Measurements from ENCODE around the gene DISC1. TPM values are rescaled to one million over a fixed set of nuclear protein-coding genes. Genes with fewer than 3 reads are reported as not detected.
"Not testable (repeated sequence)": the region's sequence is repeated elsewhere in the genome, so short reads cannot be mapped to it uniquely, and the experiment has no call there.

DISC1 gene
- total and polyA plus RNA-seq, 2 donors (not counting 3 experiments of a cell fraction or from before 2014, with no cell fraction given) = 3.3 to 14.7 TPM

DNA sequence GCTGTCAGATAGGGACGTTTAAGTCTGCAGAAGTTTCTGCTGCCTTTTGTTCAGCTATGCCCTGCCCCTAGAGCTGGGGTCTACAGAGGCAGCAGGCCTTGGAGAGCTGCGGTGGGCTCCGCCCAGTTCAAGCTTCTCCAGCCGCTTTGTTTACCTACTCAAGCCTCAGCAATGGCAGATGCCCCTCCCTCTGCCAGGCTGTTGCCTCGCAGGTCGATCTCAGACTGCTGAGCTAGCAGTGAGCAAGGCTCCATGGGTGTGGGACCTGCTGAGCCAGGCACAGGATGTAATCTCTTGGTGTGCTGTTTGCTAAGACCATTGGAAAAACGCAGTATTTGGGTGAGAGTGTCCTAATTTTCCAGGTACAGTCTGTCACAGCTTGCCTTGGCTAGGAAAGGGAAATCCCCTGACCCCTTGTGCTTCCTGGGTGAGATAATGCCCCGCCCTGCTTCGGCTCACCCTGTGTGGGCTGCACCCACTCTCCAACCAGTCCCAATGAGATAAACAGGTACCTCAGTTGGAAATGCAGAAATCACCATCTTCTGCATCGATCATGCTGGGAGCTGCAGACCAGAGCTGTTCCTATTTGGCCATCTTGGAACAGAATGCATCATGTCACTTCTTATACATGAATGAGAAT, 25.2 kb downstream of the DISC1 start:
- H3K27me3 ChIP-seq (ENCODE audit: control insufficient read depth in 2 of 2, insufficient read depth in 2 of 2, low read length in 2 of 2); H3K4me2 ChIP-seq (ENCODE audit: insufficient read depth, low read length); H3K9ac ChIP-seq (replicated peaks; ENCODE audit: extremely low read depth, insufficient read depth, low read length); H3K4me1 ChIP-seq (ENCODE audit: control insufficient read depth, extremely low read depth, insufficient read depth, low read length); CTCF ChIA-PET; H3K4me3 ChIP-seq (replicated peaks in 1 of 3; ENCODE audit: insufficient read depth in 1 of 3, low read depth in 1 of 3, low read length in 3 of 3); DNase-seq (ENCODE audit: low read depth, low spot score); H3K79me2 ChIP-seq (ENCODE audit: control insufficient read depth, insufficient read depth, low read length); H3K27ac ChIP-seq (ENCODE audit: insufficient read depth, low read depth, low read length); H3K9me1 ChIP-seq (replicated peaks; ENCODE audit: control insufficient read depth, extremely low read depth, insufficient read depth, low read length); POLR2A ChIA-PET; dilution Hi-C loops (cut with MboI; ENCODE audit: extremely low pct_ligation_motif_present, low sequenced_read_pairs); H3K36me3 ChIP-seq (ENCODE audit: control insufficient read depth in 2 of 2, extremely low read depth in 1 of 2, insufficient read depth in 2 of 2, low read length in 2 of 2); BruUV-seq (replicated peaks); H4K20me1 ChIP-seq (replicated peaks; ENCODE audit: control insufficient read depth, extremely low read depth, insufficient read depth, low read length); H2AFZ ChIP-seq (ENCODE audit: low read depth, low read length); FAIRE-seq; intact Hi-C loops (cut with micrococcal nuclease); H3K9me3 ChIP-seq (replicated peaks; ENCODE audit: control insufficient read depth, insufficient read depth, low read length): not testable (repeated sequence)

DNA sequence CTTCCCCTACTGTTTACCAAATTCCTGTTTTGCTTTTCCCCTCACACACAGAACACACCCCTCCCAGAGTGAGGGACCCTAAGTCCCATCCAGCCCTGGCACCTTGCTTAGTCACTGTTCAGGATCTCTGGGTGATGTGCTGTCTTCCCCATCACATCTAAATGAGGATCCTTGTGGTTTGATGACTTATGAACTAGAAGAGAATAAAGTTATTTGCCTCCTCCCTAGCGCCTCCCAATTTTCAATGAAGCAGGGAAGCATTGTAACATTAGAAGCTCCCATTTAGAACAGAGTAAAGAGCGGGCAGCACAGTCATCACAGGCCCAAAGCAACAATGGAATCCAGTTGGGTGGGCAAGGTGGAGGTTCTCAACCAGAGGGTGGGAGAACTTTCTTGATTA, 27.0 kb downstream of the DISC1 start:
- TF ChIP-seq GATA2 (IDR thresholded peaks at IDR 0.05; ENCODE audit: insufficient read depth, insufficient read length, low read depth, low read length) (no peak), JUN (IDR thresholded peaks at IDR 0.05; ENCODE audit: borderline replicate concordance, insufficient read depth, insufficient read length, low read depth) (no peak), MYC (IDR thresholded peaks at IDR 0.05; ENCODE audit: low read depth, low read length) (no peak), POLR2AphosphoS5 (IDR thresholded peaks at IDR 0.05; ENCODE audit: insufficient read depth, low read depth, low read length) (no peak)
- TF ChIP-seq, protein P1, sequence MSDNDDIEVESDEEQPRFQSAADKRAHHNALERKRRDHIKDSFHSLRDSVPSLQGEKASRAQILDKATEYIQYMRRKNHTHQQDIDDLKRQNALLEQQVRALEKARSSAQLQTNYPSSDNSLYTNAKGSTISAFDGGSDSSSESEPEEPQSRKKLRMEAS (IDR thresholded peaks at IDR 0.05; ENCODE audit: insufficient read depth, insufficient read length) = no peak
- Histone ChIP-seq H3K27me3 (ENCODE audit: control insufficient read depth in 2 of 2, insufficient read depth in 2 of 2, low read length in 2 of 2) (no peaks in the 10 kb centered on the region), H3K9me1 (replicated peaks; ENCODE audit: control insufficient read depth, extremely low read depth, insufficient read depth, low read length) (no peaks in the 10 kb centered on the region), H3K9ac (replicated peaks; ENCODE audit: extremely low read depth, insufficient read depth, low read length) (no peak overlapping the region), H3K9me3 (replicated peaks; ENCODE audit: control insufficient read depth, insufficient read depth, low read length) (no peaks in the 10 kb centered on the region), H3K4me2 (ENCODE audit: insufficient read depth, low read length) (no peak overlapping the region), H3K4me1 (ENCODE audit: control insufficient read depth, extremely low read depth, insufficient read depth, low read length) (no peaks in the 10 kb centered on the region), H3K36me3 (ENCODE audit: control insufficient read depth in 2 of 2, extremely low read depth in 1 of 2, insufficient read depth in 2 of 2, low read length in 2 of 2) (no peaks in the 10 kb centered on the region), H3K27ac (ENCODE audit: insufficient read depth, low read depth, low read length) (no peak overlapping the region), H4K20me1 (replicated peaks; ENCODE audit: control insufficient read depth, extremely low read depth, insufficient read depth, low read length) (no peaks in the 10 kb centered on the region), H3K4me3 (replicated peaks in 1 of 3; ENCODE audit: insufficient read depth in 1 of 3, low read depth in 1 of 3, low read length in 3 of 3) (no peak overlapping the region), H2AFZ (ENCODE audit: low read depth, low read length) (no peak overlapping the region), H3K79me2 (ENCODE audit: control insufficient read depth, insufficient read depth, low read length) (no peaks in the 10 kb centered on the region)
- FAIRE-seq (no peak), DNase-seq (ENCODE audit: low read depth, low spot score) (no peak)
- ChIA-PET POLR2A (no interaction called here), CTCF (interaction anchor here (1.0 kb wide), 1 partner anchor 10 kb away, joined by 3 read pairs; no protein-coding TSS in a partner anchor)
- intact Hi-C loops (cut with micrococcal nuclease) (no loop called here), dilution Hi-C loops (cut with MboI; ENCODE audit: extremely low pct_ligation_motif_present, low sequenced_read_pairs) (no loop called here)
- no TSS peak for BruUV-seq (replicated peaks)
